HG02763 (cell line): ENCODE data around the gene CYREN.
A peak's percentile ranks its signal among the peaks of the same experiment; 100 is the strongest.
"Not testable (repeated sequence)": the region's sequence is repeated elsewhere in the genome, so short reads cannot be mapped to it uniquely, and the experiment has no call there.

Source experiments
- ATAC-seq: cut with Tn5 transposase; IDR thresholded peaks from one replicate; pipeline ENCODE4 v1.9.1; 2021; ENCODE audit warnings: mild to moderate bottlenecking, moderate library complexity; ENCODE audit not compliant: unreplicated experiment

Gene CYREN

GRCh38 chr7:135179321-135179925 lies 8.9 kb upstream of the CYREN start:
- no peak for ATAC-seq

- no peak for ATAC-seq
These were observed 7.9 kb upstream of the CYREN start for GRCh38 chr7:135178364-135178763.

- no peak for ATAC-seq
These were observed 6.7 kb upstream of the CYREN start for GRCh38 chr7:135177028-135177696.

- no peak for ATAC-seq
These were observed 5.4 kb upstream of the CYREN start for GRCh38 chr7:135175931-135176330.

- ATAC-seq = no peak
These were observed 4.4 kb upstream of the CYREN start for GRCh38 chr7:135174941-135175340.

GRCh38 chr7:135173916-135174315 lies 3.4 kb upstream of the CYREN start:
- ATAC-seq = not testable (repeated sequence)

- ATAC-seq = not testable (repeated sequence)
These were observed 1.2 kb upstream of the CYREN start for GRCh38 chr7:135171581-135172291.

- ATAC-seq = peak; percentile 30
These were observed 533 bp upstream of the CYREN start for GRCh38 chr7:135170998-135171481.

- no peak for ATAC-seq
These were observed 588 bp downstream of the CYREN start for GRCh38 chr7:135169964-135170273.

- ATAC-seq = peak; percentile 34
These were observed 1.2 kb downstream of the CYREN start for GRCh38 chr7:135169141-135169963.

- ATAC-seq = no peak
These were observed 1.9 kb downstream of the CYREN start for GRCh38 chr7:135168489-135169140.

GRCh38 chr7:135168001-135168400 lies 2.5 kb downstream of the CYREN start:
- no peak for ATAC-seq

- no peak for ATAC-seq
These were observed 3.1 kb downstream of the CYREN start for GRCh38 chr7:135167365-135167917.

- no peak for ATAC-seq
These were observed 4.0 kb downstream of the CYREN start for GRCh38 chr7:135166338-135166990.

GRCh38 chr7:135165862-135166261 lies 4.6 kb downstream of the CYREN start:
- no peak for ATAC-seq

GRCh38 chr7:135164357-135165061 lies 6.0 kb downstream of the CYREN start:
- ATAC-seq = no peak

- no peak for ATAC-seq
These were observed 8.0 kb downstream of the CYREN start for GRCh38 chr7:135162382-135163001.

- ATAC-seq = no peak
These were observed 8.8 kb downstream of the CYREN start for GRCh38 chr7:135161669-135162068.
